ENCODE results near the gene ZNF579. TPM values are rescaled to one million over a fixed set of nuclear protein-coding genes. Genes with fewer than 3 reads are reported as not detected.
"Not testable (repeated sequence)": the region's sequence is repeated elsewhere in the genome, so short reads cannot be mapped to it uniquely, and the experiment has no call there.

The ZNF579 gene
- total and polyA plus RNA-seq, 2 donors (not counting 3 experiments of a cell fraction or from before 2014, with no cell fraction given): 11.6 to 15.7 TPM

DNA sequence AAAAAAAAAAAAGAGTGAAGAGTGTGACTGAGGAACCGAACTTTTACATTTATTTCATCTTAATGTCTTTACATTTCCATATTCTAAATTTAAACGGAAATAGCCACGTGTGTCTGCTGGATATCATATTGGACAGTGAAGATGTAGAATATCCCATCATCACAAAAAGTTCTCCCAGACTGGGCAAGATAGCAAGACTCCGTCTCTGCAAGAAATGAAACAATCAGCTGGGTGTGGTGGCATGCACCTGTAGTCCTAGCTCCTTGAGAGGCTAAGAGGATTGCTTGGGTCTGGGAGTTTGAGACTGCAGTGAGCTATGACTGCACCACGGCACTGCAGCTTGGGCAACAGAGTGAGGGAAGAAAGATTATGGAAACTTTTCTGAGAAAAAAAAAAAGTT, 3.9 kb downstream of the ZNF579 start:
- Histone ChIP-seq H3K79me2 (ENCODE audit: control insufficient read depth, insufficient read depth, low read length) (peaks cover 12% of the 10 kb centered on the region), H2AFZ (ENCODE audit: low read depth, low read length) (no peak overlapping the region), H3K9me1 (replicated peaks; ENCODE audit: control insufficient read depth, extremely low read depth, insufficient read depth, low read length) (no peaks in the 10 kb centered on the region), H3K4me3 (replicated peaks in 1 of 3; ENCODE audit: insufficient read depth in 1 of 3, low read depth in 1 of 3, low read length in 3 of 3) (no peak overlapping the region), H3K27ac (ENCODE audit: insufficient read depth, low read depth, low read length) (no peak overlapping the region), H3K9ac (replicated peaks; ENCODE audit: extremely low read depth, insufficient read depth, low read length) (no peak overlapping the region), H3K4me1 (ENCODE audit: control insufficient read depth, extremely low read depth, insufficient read depth, low read length) (peaks cover 4% of the 10 kb centered on the region), H3K4me2 (ENCODE audit: insufficient read depth, low read length) (no peak overlapping the region), H3K9me3 (replicated peaks; ENCODE audit: control insufficient read depth, insufficient read depth, low read length) (no peaks in the 10 kb centered on the region), H3K36me3 (ENCODE audit: control insufficient read depth in 2 of 2, extremely low read depth in 1 of 2, insufficient read depth in 2 of 2, low read length in 2 of 2) (peaks cover 0 to 7% of the 10 kb centered on the region in 2 experiments), H3K27me3 (ENCODE audit: control insufficient read depth in 2 of 2, insufficient read depth in 2 of 2, low read length in 2 of 2) (no peaks in the 10 kb centered on the region), H4K20me1 (replicated peaks; ENCODE audit: control insufficient read depth, extremely low read depth, insufficient read depth, low read length) (no peaks in the 10 kb centered on the region)
- dilution Hi-C loops (cut with MboI; ENCODE audit: extremely low pct_ligation_motif_present, low sequenced_read_pairs) (no loop called here), intact Hi-C loops (cut with micrococcal nuclease) (no loop called here)
- no TSS peak for BruUV-seq (replicated peaks)
- FAIRE-seq (no peak), DNase-seq (ENCODE audit: low read depth, low spot score) (no peak)
- POLR2A ChIA-PET: no interaction called here
- CTCF ChIA-PET: interaction anchor here (1.0 kb wide), 1 partner anchor 8 kb away, joined by 4 read pairs; no protein-coding TSS in a partner anchor
- TF ChIP-seq GATA2 (IDR thresholded peaks at IDR 0.05; ENCODE audit: insufficient read depth, insufficient read length, low read depth, low read length) (no peak), FOS (IDR thresholded peaks at IDR 0.05; ENCODE audit: borderline replicate concordance, insufficient read depth, low read length) (no peak), POLR2A (IDR thresholded peaks at IDR 0.05; ENCODE audit: low read depth, low read length) (no peak)
- TF ChIP-seq, protein P1, sequence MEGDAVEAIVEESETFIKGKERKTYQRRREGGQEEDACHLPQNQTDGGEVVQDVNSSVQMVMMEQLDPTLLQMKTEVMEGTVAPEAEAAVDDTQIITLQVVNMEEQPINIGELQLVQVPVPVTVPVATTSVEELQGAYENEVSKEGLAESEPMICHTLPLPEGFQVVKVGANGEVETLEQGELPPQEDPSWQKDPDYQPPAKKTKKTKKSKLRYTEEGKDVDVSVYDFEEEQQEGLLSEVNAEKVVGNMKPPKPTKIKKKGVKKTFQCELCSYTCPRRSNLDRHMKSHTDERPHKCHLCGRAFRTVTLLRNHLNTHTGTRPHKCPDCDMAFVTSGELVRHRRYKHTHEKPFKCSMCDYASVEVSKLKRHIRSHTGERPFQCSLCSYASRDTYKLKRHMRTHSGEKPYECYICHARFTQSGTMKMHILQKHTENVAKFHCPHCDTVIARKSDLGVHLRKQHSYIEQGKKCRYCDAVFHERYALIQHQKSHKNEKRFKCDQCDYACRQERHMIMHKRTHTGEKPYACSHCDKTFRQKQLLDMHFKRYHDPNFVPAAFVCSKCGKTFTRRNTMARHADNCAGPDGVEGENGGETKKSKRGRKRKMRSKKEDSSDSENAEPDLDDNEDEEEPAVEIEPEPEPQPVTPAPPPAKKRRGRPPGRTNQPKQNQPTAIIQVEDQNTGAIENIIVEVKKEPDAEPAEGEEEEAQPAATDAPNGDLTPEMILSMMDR (IDR thresholded peaks at IDR 0.05; ENCODE audit: extremely low read depth in 1 of 2, insufficient read depth in 1 of 2, low read depth in 1 of 2, low read length in 2 of 2): no peak
- TF ChIP-seq, protein P2, sequence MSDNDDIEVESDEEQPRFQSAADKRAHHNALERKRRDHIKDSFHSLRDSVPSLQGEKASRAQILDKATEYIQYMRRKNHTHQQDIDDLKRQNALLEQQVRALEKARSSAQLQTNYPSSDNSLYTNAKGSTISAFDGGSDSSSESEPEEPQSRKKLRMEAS (IDR thresholded peaks at IDR 0.05; ENCODE audit: insufficient read depth, insufficient read length): no peak

DNA sequence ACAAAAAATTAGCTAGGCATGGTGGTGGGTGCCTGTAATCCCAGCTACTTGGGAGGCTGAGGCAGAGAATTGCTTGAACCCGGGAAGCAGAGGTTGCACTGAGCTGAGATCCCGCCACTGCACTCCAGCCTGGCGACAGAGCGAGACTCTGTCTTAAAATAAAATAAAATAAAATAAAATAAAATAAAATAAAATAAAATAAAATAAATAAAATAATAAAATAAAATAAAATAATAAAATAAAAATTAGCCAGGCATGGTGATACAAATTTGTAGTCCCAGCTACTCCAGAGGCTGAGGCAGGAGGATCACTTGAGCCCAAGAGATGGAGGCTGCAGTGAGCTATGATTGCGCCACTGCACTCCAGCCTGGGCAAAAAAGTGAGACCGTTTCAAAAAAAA, 6.7 kb downstream of the ZNF579 start:
- H3K9me3 ChIP-seq (replicated peaks; ENCODE audit: control insufficient read depth, insufficient read depth, low read length); H3K27me3 ChIP-seq (ENCODE audit: control insufficient read depth in 2 of 2, insufficient read depth in 2 of 2, low read length in 2 of 2); H3K9ac ChIP-seq (replicated peaks; ENCODE audit: extremely low read depth, insufficient read depth, low read length); POLR2A ChIA-PET; H3K4me2 ChIP-seq (ENCODE audit: insufficient read depth, low read length); H2AFZ ChIP-seq (ENCODE audit: low read depth, low read length); H3K79me2 ChIP-seq (ENCODE audit: control insufficient read depth, insufficient read depth, low read length); H4K20me1 ChIP-seq (replicated peaks; ENCODE audit: control insufficient read depth, extremely low read depth, insufficient read depth, low read length); H3K36me3 ChIP-seq (ENCODE audit: control insufficient read depth in 2 of 2, extremely low read depth in 1 of 2, insufficient read depth in 2 of 2, low read length in 2 of 2); FAIRE-seq; H3K9me1 ChIP-seq (replicated peaks; ENCODE audit: control insufficient read depth, extremely low read depth, insufficient read depth, low read length); H3K4me3 ChIP-seq (replicated peaks in 1 of 3; ENCODE audit: insufficient read depth in 1 of 3, low read depth in 1 of 3, low read length in 3 of 3); H3K27ac ChIP-seq (ENCODE audit: insufficient read depth, low read depth, low read length); H3K4me1 ChIP-seq (ENCODE audit: control insufficient read depth, extremely low read depth, insufficient read depth, low read length); dilution Hi-C loops (cut with MboI; ENCODE audit: extremely low pct_ligation_motif_present, low sequenced_read_pairs); BruUV-seq (replicated peaks); intact Hi-C loops (cut with micrococcal nuclease); DNase-seq (ENCODE audit: low read depth, low spot score): not testable (repeated sequence)
- CTCF ChIA-PET: interaction anchor here (2.3 kb wide), 1 partner anchor 25 kb away, joined by 6 read pairs; no protein-coding TSS in a partner anchor

DNA sequence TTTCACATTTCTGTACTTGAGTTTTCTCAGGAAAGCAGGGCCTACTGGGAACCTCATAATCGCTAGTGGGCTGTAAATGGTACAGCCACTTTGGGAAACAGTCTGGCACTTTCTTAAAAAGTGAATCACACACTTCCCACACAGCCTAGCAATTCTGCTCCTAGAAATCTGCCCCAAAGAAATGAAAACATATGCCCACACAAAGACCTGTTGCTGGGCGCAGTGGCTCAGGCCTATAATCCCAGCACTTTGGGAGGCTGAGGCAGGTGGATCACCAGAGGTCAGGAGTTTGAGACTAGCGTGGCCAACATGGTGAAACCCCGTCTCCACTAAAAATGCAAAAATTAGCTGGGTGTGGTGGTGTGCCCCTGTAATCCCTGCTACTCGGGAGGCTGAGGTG, 11.2 kb downstream of the ZNF579 start:
- H3K79me2 ChIP-seq (ENCODE audit: control insufficient read depth, insufficient read depth, low read length); H3K4me2 ChIP-seq (ENCODE audit: insufficient read depth, low read length); POLR2A ChIA-PET; intact Hi-C loops (cut with micrococcal nuclease); H3K4me1 ChIP-seq (ENCODE audit: control insufficient read depth, extremely low read depth, insufficient read depth, low read length); H4K20me1 ChIP-seq (replicated peaks; ENCODE audit: control insufficient read depth, extremely low read depth, insufficient read depth, low read length); dilution Hi-C loops (cut with MboI; ENCODE audit: extremely low pct_ligation_motif_present, low sequenced_read_pairs); H3K9me1 ChIP-seq (replicated peaks; ENCODE audit: control insufficient read depth, extremely low read depth, insufficient read depth, low read length); H2AFZ ChIP-seq (ENCODE audit: low read depth, low read length); H3K9me3 ChIP-seq (replicated peaks; ENCODE audit: control insufficient read depth, insufficient read depth, low read length); FAIRE-seq; H3K9ac ChIP-seq (replicated peaks; ENCODE audit: extremely low read depth, insufficient read depth, low read length); H3K4me3 ChIP-seq (replicated peaks in 1 of 3; ENCODE audit: insufficient read depth in 1 of 3, low read depth in 1 of 3, low read length in 3 of 3); H3K27me3 ChIP-seq (ENCODE audit: control insufficient read depth in 2 of 2, insufficient read depth in 2 of 2, low read length in 2 of 2); H3K27ac ChIP-seq (ENCODE audit: insufficient read depth, low read depth, low read length); H3K36me3 ChIP-seq (ENCODE audit: control insufficient read depth in 2 of 2, extremely low read depth in 1 of 2, insufficient read depth in 2 of 2, low read length in 2 of 2); DNase-seq (ENCODE audit: low read depth, low spot score); BruUV-seq (replicated peaks): not testable (repeated sequence)
- CTCF ChIA-PET: interaction anchor here (1.4 kb wide), 1 partner anchor 7 kb away, joined by 4 read pairs; no protein-coding TSS in a partner anchor
